ENCODE measurements around the gene EOLA1. TPM values are rescaled to one million over a fixed set of nuclear protein-coding genes. Genes with fewer than 3 reads are reported as not detected.

Gene EOLA1
- total and polyA plus RNA-seq, 2 of the 4 experiments (the other 2 are of a cell fraction), result 15.5 to 16.8 TPM

GRCh38 chrX:149494844-149495565, 45.8 kb upstream of the EOLA1 start:
- Histone ChIP-seq H4K8ac (ENCODE audit: low read depth in 2 of 2, low read length in 2 of 2) (no peak overlapping the region), H4K5ac (ENCODE audit: low read depth, low read length) (no peak overlapping the region), H3K9me3 (ENCODE audit: control insufficient read depth, insufficient read depth, low read length) (no peaks in the 10 kb centered on the region), H3K27ac (ENCODE audit: insufficient read depth, low read length) (no peak overlapping the region), H3K9me1 (ENCODE audit: insufficient read depth, low read length) (peaks cover 4% of the 10 kb centered on the region; the same call in 1 of the 2 replicates), H2AK9ac (replicated peaks; ENCODE audit: low read depth, low read length, poor library complexity) (peak overlapping the region; percentile 21), H3K27me3 (ENCODE audit: control insufficient read depth, insufficient read depth, low read length) (no peaks in the 10 kb centered on the region), H3K4me3 (ENCODE audit: insufficient read depth, low read depth, low read length) (no peak overlapping the region), H2AFZ (replicated peaks; ENCODE audit: low read length, poor library complexity) (no peak overlapping the region), H2BK15ac (ENCODE audit: low read depth, low read length) (no peak overlapping the region), H3K4me1 (ENCODE audit: control insufficient read depth, insufficient read depth, low read length) (no peaks in the 10 kb centered on the region), H3K4me2 (ENCODE audit: low read depth, low read length) (no peak overlapping the region), H3K56ac (ENCODE audit: extremely low read depth, insufficient read depth, low read length) (no peak overlapping the region), H2AK5ac (ENCODE audit: low read depth, low read length) (peak overlapping the region; percentile 27; the same call in 1 of the 2 replicates), H4K20me1 (ENCODE audit: insufficient read depth, low read length) (no peaks in the 10 kb centered on the region), H4K91ac (ENCODE audit: insufficient read depth, low read depth, low read length) (no peak overlapping the region), H2BK20ac (ENCODE audit: low read depth, low read length) (no peak overlapping the region), H3K4ac (ENCODE audit: low read depth, low read length) (no peak overlapping the region), H3K36me3 (ENCODE audit: control insufficient read depth, insufficient read depth, low read length) (peaks cover 35% of the 10 kb centered on the region), H2BK120ac (ENCODE audit: low read depth, low read length) (no peak overlapping the region), H3K23ac (ENCODE audit: low read depth, low read length) (no peak overlapping the region), H3K18ac (ENCODE audit: low read depth, low read length) (no peak overlapping the region), H3K79me1 (ENCODE audit: low read depth in 1 of 2, low read length in 2 of 2) (no peaks in the 10 kb centered on the region; a peak in 1 of 4 replicates), H2BK5ac (ENCODE audit: low read depth, low read length, poor library complexity, severe bottlenecking) (no peak overlapping the region), H3K9ac (ENCODE audit: low read depth, low read length) (no peak overlapping the region), H3K14ac (replicated peaks; ENCODE audit: low read depth, low read length) (no peak overlapping the region)
- intact Hi-C loops (cut with micrococcal nuclease), result no loop called here
- BruUV-seq (replicated peaks), result no TSS peak
- no peak for DNase-seq
- in situ Hi-C loops (cut with MboI; ENCODE audit: low sequenced_read_pairs), result no loop called here
- ChIA-PET CTCF (interaction anchor here (1.3 kb wide), 1 partner anchor 18 kb away, joined by 3 read pairs; no protein-coding TSS in a partner anchor), POLR2A (ENCODE audit: unreplicated experiment) (interaction anchor here (0.7 kb wide), 1 partner anchor 27 kb away, joined by 19 read pairs; no protein-coding TSS in a partner anchor)
- WGBS, 2 experiments (ENCODE audit: extremely low coverage in 2 of 2, insufficient read length in 1 of 2), result 50% methylated on average over 2 of the region's 4 CpGs; no CpG with 5 or more reads in 1 of the 2 experiments
- TF ChIP-seq POLR2A (IDR thresholded peaks at IDR 0.05; ENCODE audit: low read depth, low read length) (no peak), SMC3 (IDR thresholded peaks at IDR 0.05; ENCODE audit: low read depth, low read length) (no peak), CEBPB (IDR thresholded peaks at IDR 0.05; ENCODE audit: low read depth, low read length) (no peak), RFX5 (IDR thresholded peaks at IDR 0.05; ENCODE audit: low read depth, low read length) (no peak), BHLHE40 (IDR thresholded peaks at IDR 0.05; ENCODE audit: low read depth, low read length) (no peak), RAD21 (IDR thresholded peaks at IDR 0.05; ENCODE audit: low read length) (no peak)
- no peak for ATAC-seq (ENCODE audit: low read depth)
- dilution Hi-C loops (cut with HindIII; ENCODE audit: low sequenced_read_pairs, unreplicated experiment), result no loop called here
